ENCODE results near the gene ARID3A. TPM values are rescaled to one million over a fixed set of nuclear protein-coding genes. Genes with fewer than 3 reads are reported as not detected.

Gene ARID3A
- total and polyA plus RNA-seq, 2 of the 4 experiments (the other 2 are of a cell fraction), result 16.0 to 23.1 TPM

- in situ Hi-C loops (cut with MboI; ENCODE audit: low sequenced_read_pairs) (no loop called here), intact Hi-C loops (cut with micrococcal nuclease) (no loop called here), dilution Hi-C loops (cut with HindIII; ENCODE audit: low sequenced_read_pairs, unreplicated experiment) (no loop called here)
- H2BK20ac ChIP-seq (ENCODE audit: low read depth, low read length), result no peak overlapping the region
- ChIA-PET POLR2A (ENCODE audit: unreplicated experiment) (no interaction called here), CTCF (no interaction called here)
- H2AK9ac ChIP-seq (replicated peaks; ENCODE audit: low read depth, low read length, poor library complexity), result no peak overlapping the region
- H3K9me1 ChIP-seq (ENCODE audit: insufficient read depth, low read length), result no peaks in the 10 kb centered on the region
- H3K4me1 ChIP-seq (ENCODE audit: control insufficient read depth, insufficient read depth, low read length), result no peaks in the 10 kb centered on the region
- TF ChIP-seq MAZ (IDR thresholded peaks at IDR 0.05; ENCODE audit: borderline replicate concordance, low read depth, low read length) (no peak), MXI1 (IDR thresholded peaks at IDR 0.05; ENCODE audit: borderline replicate concordance, low read depth, low read length) (peak; percentile 61; the same call in 1 of the 2 replicates)
- no peak overlapping the region for H4K91ac ChIP-seq (ENCODE audit: insufficient read depth, low read depth, low read length)
- H2AFZ ChIP-seq (replicated peaks; ENCODE audit: low read length, poor library complexity), result no peak overlapping the region
- no peak overlapping the region for H3K4me3 ChIP-seq (ENCODE audit: insufficient read depth, low read depth, low read length)
- no peak overlapping the region for H3K27ac ChIP-seq (ENCODE audit: insufficient read depth, low read length)
- H2BK120ac ChIP-seq (ENCODE audit: low read depth, low read length), result no peak overlapping the region
- no peak overlapping the region for H2BK15ac ChIP-seq (ENCODE audit: low read depth, low read length)
- no peaks in the 10 kb centered on the region for H3K9me3 ChIP-seq (ENCODE audit: control insufficient read depth, insufficient read depth, low read length)
- H3K4ac ChIP-seq (ENCODE audit: low read depth, low read length), result no peak overlapping the region
- H4K5ac ChIP-seq (ENCODE audit: low read depth, low read length), result no peak overlapping the region
- no peak overlapping the region for H3K23ac ChIP-seq (ENCODE audit: low read depth, low read length)
- H3K36me3 ChIP-seq (ENCODE audit: control insufficient read depth, insufficient read depth, low read length), result peaks cover 72% of the 10 kb centered on the region
- peaks cover 6% of the 10 kb centered on the region for H4K20me1 ChIP-seq (ENCODE audit: insufficient read depth, low read length)
- H2BK5ac ChIP-seq (ENCODE audit: low read depth, low read length, poor library complexity, severe bottlenecking), result no peak overlapping the region
- no peak overlapping the region for H4K8ac ChIP-seq (ENCODE audit: low read depth in 2 of 2, low read length in 2 of 2)
- no peak overlapping the region for H3K14ac ChIP-seq (replicated peaks; ENCODE audit: low read depth, low read length)
- no peak for ATAC-seq (ENCODE audit: low read depth)
- peaks cover 13 to 41% of the 10 kb centered on the region in 2 experiments; a peak in 3 of 4 replicates for H3K79me1 ChIP-seq (ENCODE audit: low read depth in 1 of 2, low read length in 2 of 2)
- BruUV-seq (replicated peaks), result no TSS peak
- peak; percentile 67 for DNase-seq
- no peak overlapping the region for H3K9ac ChIP-seq (ENCODE audit: low read depth, low read length)
- H3K4me2 ChIP-seq (ENCODE audit: low read depth, low read length), result no peak overlapping the region
- H3K27me3 ChIP-seq (ENCODE audit: control insufficient read depth, insufficient read depth, low read length), result no peaks in the 10 kb centered on the region
- H3K18ac ChIP-seq (ENCODE audit: low read depth, low read length), result no peak overlapping the region
- no peak overlapping the region for H2AK5ac ChIP-seq (ENCODE audit: low read depth, low read length)
- no CpG with 5 or more reads among the region's 16 CpGs for WGBS, 2 experiments (ENCODE audit: extremely low coverage in 2 of 2, insufficient read length in 1 of 2)
- H3K56ac ChIP-seq (ENCODE audit: extremely low read depth, insufficient read depth, low read length), result no peak overlapping the region
These were observed 38.8 kb upstream of the ARID3A start for GRCh38 chr19:887072-887471.

Measured in IMR-90 (cell line).